Ishikawa (cell line): ENCODE results near the gene NPAS3.

Experiments
- FOXM1 ChIP-seq: IDR thresholded peaks from 2 replicates; pipeline ENCODE4 v1.6.1; 2012; ENCODE audit warnings: low read depth, borderline replicate concordance
- TF ChIP-seq, protein P1 (sequence below): IDR thresholded peaks from 2 replicates; pipeline ENCODE4 v1.6.1; 2012; ENCODE audit warnings: low read depth, mild to moderate bottlenecking

DNA sequence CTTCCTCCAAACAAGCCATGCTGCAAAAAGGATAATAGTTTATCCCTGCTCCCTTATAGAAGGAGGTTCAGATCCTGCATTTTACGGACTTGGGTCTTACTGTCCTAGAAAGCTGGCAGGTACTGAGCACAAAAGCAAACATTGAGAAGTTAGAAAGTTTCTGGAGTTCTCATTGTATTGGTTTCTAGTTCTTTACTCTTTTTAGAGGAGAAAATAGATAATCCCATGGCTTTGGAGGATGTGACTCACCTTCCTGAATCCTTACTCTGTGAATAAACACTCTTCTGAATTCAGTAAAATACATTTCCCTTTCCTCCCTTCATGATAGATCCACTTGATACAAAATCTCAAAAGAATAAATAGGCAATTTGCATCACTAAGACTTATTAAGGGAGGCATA, 188.9 kb downstream of the NPAS3 start:
- TF ChIP-seq FOXM1: no peak
- TF ChIP-seq, protein P1, sequence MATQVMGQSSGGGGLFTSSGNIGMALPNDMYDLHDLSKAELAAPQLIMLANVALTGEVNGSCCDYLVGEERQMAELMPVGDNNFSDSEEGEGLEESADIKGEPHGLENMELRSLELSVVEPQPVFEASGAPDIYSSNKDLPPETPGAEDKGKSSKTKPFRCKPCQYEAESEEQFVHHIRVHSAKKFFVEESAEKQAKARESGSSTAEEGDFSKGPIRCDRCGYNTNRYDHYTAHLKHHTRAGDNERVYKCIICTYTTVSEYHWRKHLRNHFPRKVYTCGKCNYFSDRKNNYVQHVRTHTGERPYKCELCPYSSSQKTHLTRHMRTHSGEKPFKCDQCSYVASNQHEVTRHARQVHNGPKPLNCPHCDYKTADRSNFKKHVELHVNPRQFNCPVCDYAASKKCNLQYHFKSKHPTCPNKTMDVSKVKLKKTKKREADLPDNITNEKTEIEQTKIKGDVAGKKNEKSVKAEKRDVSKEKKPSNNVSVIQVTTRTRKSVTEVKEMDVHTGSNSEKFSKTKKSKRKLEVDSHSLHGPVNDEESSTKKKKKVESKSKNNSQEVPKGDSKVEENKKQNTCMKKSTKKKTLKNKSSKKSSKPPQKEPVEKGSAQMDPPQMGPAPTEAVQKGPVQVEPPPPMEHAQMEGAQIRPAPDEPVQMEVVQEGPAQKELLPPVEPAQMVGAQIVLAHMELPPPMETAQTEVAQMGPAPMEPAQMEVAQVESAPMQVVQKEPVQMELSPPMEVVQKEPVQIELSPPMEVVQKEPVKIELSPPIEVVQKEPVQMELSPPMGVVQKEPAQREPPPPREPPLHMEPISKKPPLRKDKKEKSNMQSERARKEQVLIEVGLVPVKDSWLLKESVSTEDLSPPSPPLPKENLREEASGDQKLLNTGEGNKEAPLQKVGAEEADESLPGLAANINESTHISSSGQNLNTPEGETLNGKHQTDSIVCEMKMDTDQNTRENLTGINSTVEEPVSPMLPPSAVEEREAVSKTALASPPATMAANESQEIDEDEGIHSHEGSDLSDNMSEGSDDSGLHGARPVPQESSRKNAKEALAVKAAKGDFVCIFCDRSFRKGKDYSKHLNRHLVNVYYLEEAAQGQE: no peak
